Smooth muscle cell (in vitro differentiated cells): ENCODE measurements around the gene DNAAF8. TPM values are rescaled to one million over a fixed set of nuclear protein-coding genes. Genes with fewer than 3 reads are reported as not detected.

Experiments
- DNase-seq: peaks from one replicate; lab custom pipeline; 2025; ENCODE audit not compliant: unreplicated experiment; lab: John Stamatoyannopoulos, UW
- H2AFZ ChIP-seq: fragments of 200-600 bp; sonication (generic); 2 replicates; pipeline ENCODE4 v1.6.0; 2016; ENCODE audit warnings: antibody characterized with exemption, low read depth, mild to moderate bottlenecking
- H3F3A ChIP-seq: fragments of 200-600 bp; sonication (generic); 2 replicates; pipeline ENCODE4 v1.6.0; 2017; ENCODE audit warnings: antibody characterized with exemption, low read depth
- H3K27ac ChIP-seq: fragments of 200-600 bp; sonication (generic); 2 replicates; pipeline ENCODE4 v1.5.1; 2016; ENCODE audit warnings: low read depth, mild to moderate bottlenecking
- H3K27me3 ChIP-seq: fragments of 200-600 bp; sonication (generic); 2 replicates; pipeline ENCODE4 v1.6.1; 2016; ENCODE audit warnings: low read depth, mild to moderate bottlenecking
- H3K36me3 ChIP-seq: fragments of 200-600 bp; sonication (generic); 2 replicates; pipeline ENCODE4 v1.5.1; 2016; ENCODE audit warnings: low read depth
- H3K4me1 ChIP-seq: fragments of 200-600 bp; sonication (generic); 2 replicates; pipeline ENCODE4 v1.5.1; 2016; ENCODE audit warnings: low read depth
- H3K4me2 ChIP-seq: fragments of 200-600 bp; sonication (generic); 2 replicates; pipeline ENCODE4 v1.6.0; 2016; ENCODE audit warnings: mild to moderate bottlenecking
- H3K4me3 ChIP-seq: fragments of 200-600 bp; sonication (generic); 2 replicates; pipeline ENCODE4 v1.5.1; 2016; ENCODE audit warnings: mild to moderate bottlenecking
- H3K79me2 ChIP-seq: fragments of 200-600 bp; sonication (generic); 2 replicates; pipeline ENCODE4 v1.6.0; 2016; ENCODE audit warnings: low read depth, mild to moderate bottlenecking
- H3K9ac ChIP-seq: fragments of 200-600 bp; sonication (generic); 2 replicates; pipeline ENCODE4 v1.6.0; 2016; ENCODE audit warnings: low read depth
- H3K9me3 ChIP-seq: fragments of 200-600 bp; sonication (generic); replicated peaks from 2 replicates; pipeline ENCODE4 v1.5.1; 2016; ENCODE audit warnings: low read depth
- H4K20me1 ChIP-seq: fragments of 200-600 bp; sonication (generic); 2 replicates; pipeline ENCODE4 v1.6.0; 2016; ENCODE audit warnings: low read depth
- CTCF ChIP-seq: fragments of 200-600 bp; sonication (generic); IDR thresholded peaks from 2 replicates; pipeline ENCODE4 v1.5.1; 2017; ENCODE audit warnings: borderline replicate concordance, mild to moderate bottlenecking, antibody characterized with exemption; ENCODE audit not compliant: insufficient read depth, poor library complexity, severe bottlenecking
- WGBS: methylation state at CpG from one replicate; pipeline ENCODE4 v1.1.7; 2016; ENCODE audit warnings: low lambda C conversion rate; 5-methylcytosine and 5-hydroxymethylcytosine counted together
- polyA plus RNA-seq: library from polyadenylated mRNA; unstranded; fragments of >200 nt; fragmentation: Nextera tagmentation; extraction: Ambion mirVana; gene quantifications from 2 replicates; pipeline ENCODE4 v1.2.1, GENCODE V29; 2016
- total RNA-seq: library from RNA; depleted of rRNA; stranded (reverse); fragments of >200 nt; gene quantifications from 2 replicates; pipeline ENCODE4 v1.2.3, GENCODE V29; 2014

DNAAF8 gene
- total and polyA plus RNA-seq, 2 experiments from 2014 or later, result 2.9 TPM; not detected in 1

- Histone ChIP-seq H3K27ac (no peak overlapping the region), H3K9me3 (no peaks in the 10 kb centered on the region), H3K9ac (no peak overlapping the region), H3F3A (peaks cover 9% of the 10 kb centered on the region), H3K27me3 (no peaks in the 10 kb centered on the region), H2AFZ (no peak overlapping the region), H3K4me1 (no peaks in the 10 kb centered on the region), H3K79me2 (no peaks in the 10 kb centered on the region), H3K4me2 (no peak overlapping the region), H4K20me1 (peaks cover 5% of the 10 kb centered on the region), H3K4me3 (no peak overlapping the region), H3K36me3 (no peaks in the 10 kb centered on the region)
- 98% methylated on average over 27 of the region's 31 CpGs for WGBS
- TF ChIP-seq CTCF, result no peak
- DNase-seq, result no peak
These were observed 44.3 kb upstream of the DNAAF8 start for GRCh38 chr16:4689864-4690704.

GRCh38 chr16:4690946-4691665 lies 43.2 kb upstream of the DNAAF8 start:
- no peak for TF ChIP-seq CTCF
- DNase-seq, result no peak
- peaks cover 9% of the 10 kb centered on the region for H3F3A ChIP-seq
- WGBS, result 93% methylated on average over 19 of the region's 19 CpGs
- no peaks in the 10 kb centered on the region for H3K79me2 ChIP-seq
- H3K9me3 ChIP-seq, result no peaks in the 10 kb centered on the region
- no peak overlapping the region for H2AFZ ChIP-seq
- no peak overlapping the region for H3K9ac ChIP-seq
- H3K4me2 ChIP-seq, result no peak overlapping the region
- no peak overlapping the region for H3K27ac ChIP-seq
- no peaks in the 10 kb centered on the region for H3K36me3 ChIP-seq
- no peaks in the 10 kb centered on the region for H3K4me1 ChIP-seq
- no peak overlapping the region for H3K4me3 ChIP-seq
- H4K20me1 ChIP-seq, result peaks cover 5% of the 10 kb centered on the region
- H3K27me3 ChIP-seq, result no peaks in the 10 kb centered on the region

- WGBS, result 94% methylated on average over 20 of the region's 20 CpGs
- DNase-seq, result no peak
- peaks cover 5% of the 10 kb centered on the region for H4K20me1 ChIP-seq
These were observed 42.5 kb upstream of the DNAAF8 start for GRCh38 chr16:4691666-4692412.

More at GRCh38 chr16:4691666-4692412, 42.5 kb upstream of the DNAAF8 start:
- H3K4me1 ChIP-seq, result no peaks in the 10 kb centered on the region
- no peak overlapping the region for H3K4me3 ChIP-seq
- no peaks in the 10 kb centered on the region for H3K9me3 ChIP-seq
- H3K9ac ChIP-seq, result no peak overlapping the region
- TF ChIP-seq CTCF, result no peak
- H3K79me2 ChIP-seq, result no peaks in the 10 kb centered on the region
- peaks cover 9% of the 10 kb centered on the region for H3F3A ChIP-seq
- no peak overlapping the region for H3K4me2 ChIP-seq
- no peaks in the 10 kb centered on the region for H3K27me3 ChIP-seq
- no peak overlapping the region for H3K27ac ChIP-seq
- H2AFZ ChIP-seq, result no peak overlapping the region
- H3K36me3 ChIP-seq, result no peaks in the 10 kb centered on the region
